HG03159 (cell line): ENCODE results near the gene CPSF2.
"Not testable (repeated sequence)": the region's sequence is repeated elsewhere in the genome, so short reads cannot be mapped to it uniquely, and the experiment has no call there.

Source experiments
- ATAC-seq: cut with Tn5 transposase; IDR thresholded peaks from one replicate; pipeline ENCODE4 v1.9.1; 2021; ENCODE audit warnings: mild to moderate bottlenecking, moderate library complexity; ENCODE audit not compliant: unreplicated experiment

The CPSF2 gene

DNA sequence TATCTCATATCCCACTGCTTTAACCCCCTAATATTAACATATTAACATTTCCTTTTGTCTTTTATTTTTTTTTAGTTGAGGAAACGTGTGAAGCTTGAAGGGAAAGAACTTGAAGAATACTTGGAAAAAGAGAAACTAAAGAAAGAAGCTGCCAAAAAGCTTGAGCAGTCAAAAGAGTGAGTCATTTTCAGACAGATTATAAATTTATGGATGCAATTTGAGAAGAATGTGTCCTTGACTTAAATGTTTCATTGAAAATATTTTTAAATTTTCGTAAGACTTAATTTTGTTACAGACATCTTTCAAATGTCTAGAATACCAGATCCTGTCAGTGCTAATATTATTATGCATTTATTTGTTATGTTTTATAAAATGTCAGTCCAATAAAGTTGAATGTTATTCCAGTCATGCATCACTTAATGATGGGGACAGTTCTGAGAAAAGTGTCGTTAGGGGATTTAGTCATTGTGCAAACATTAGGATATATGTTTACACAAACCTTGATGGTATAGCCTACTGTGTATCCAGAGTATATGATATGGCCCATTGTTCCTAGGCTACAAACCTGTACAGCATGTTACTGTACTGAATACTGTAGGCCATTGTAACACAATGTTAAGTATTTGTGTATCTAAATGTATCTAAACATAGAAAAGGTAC, 32.6 kb downstream of the CPSF2 start:
- ATAC-seq: no peak

DNA sequence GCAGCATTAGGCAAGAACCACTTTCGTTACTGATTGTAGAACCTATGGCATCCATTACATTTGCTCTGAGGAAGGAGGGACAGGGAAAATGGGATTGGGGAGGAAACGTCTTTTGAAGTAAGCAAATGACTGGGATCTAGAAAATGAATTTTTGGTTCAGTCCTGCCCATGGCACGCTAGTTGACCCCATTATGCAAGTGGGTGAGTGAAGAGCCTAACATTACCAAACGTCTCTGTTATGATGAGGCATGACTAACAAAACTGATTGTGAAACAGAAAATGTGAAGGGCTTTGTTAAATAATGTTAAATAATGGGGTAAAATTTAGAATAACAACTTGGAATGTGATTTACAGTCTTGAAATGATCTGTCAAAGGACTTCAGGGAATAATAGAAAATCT, 38.9 kb downstream of the CPSF2 start:
- no peak for ATAC-seq

GRCh38 chr14:92161521-92161920, 39.8 kb downstream of the CPSF2 start:
- no peak for ATAC-seq

- no peak for ATAC-seq
Measured at GRCh38 chr14:92164958-92165357, 43.2 kb downstream of the CPSF2 start.

GRCh38 chr14:92173668-92174067, 51.9 kb downstream of the CPSF2 start:
- no peak for ATAC-seq

GRCh38 chr14:92175811-92176210, 54.0 kb downstream of the CPSF2 start:
- no peak for ATAC-seq

DNA sequence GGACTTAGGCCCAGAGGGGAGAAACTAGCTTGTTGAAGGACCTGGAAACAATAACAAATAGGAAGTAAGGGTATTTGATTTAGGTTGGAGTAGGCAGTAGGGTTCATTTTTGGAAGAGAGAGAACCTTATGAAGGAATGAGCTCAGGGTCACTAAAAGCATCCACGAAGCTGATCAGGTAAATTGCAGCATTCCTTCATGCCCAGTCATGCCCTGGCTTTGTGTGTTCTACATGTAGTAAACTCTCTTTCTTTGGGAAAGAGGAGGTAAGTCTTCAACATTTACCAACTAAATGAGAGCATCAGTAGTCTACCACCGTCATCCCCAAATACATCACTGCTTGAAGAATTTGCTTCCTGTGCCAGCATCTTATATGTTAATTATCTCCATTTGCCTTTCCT, 54.7 kb downstream of the CPSF2 start:
- no peak for ATAC-seq

GRCh38 chr14:92179178-92179577, 57.4 kb downstream of the CPSF2 start:
- not testable (repeated sequence) for ATAC-seq

- no peak for ATAC-seq
Measured at GRCh38 chr14:92185559-92185958, 63.8 kb downstream of the CPSF2 start.

DNA sequence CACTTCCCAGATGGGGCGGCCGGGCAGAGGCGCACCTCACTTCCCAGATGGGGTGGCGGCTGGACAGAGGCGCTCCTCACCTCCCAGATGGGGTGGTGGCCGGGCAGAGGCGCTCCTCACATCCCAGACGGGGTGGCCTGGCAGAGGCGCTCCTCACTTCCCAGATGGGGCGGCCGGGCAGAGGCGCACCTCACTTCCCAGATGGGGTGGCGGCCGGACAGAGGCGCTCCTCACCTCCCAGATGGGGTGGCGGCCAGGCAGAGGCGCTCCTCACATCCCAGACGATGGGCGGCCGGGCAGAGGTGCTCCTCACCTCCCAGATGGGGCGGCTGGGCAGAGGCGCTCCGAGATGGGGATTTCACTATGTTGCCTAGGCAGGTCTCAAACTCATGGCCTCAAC, 65.8 kb downstream of the CPSF2 start:
- ATAC-seq: not testable (repeated sequence)

GRCh38 chr14:92190768-92191167, 69.0 kb downstream of the CPSF2 start:
- ATAC-seq: no peak

GRCh38 chr14:92198804-92199203, 77.0 kb downstream of the CPSF2 start:
- no peak for ATAC-seq

DNA sequence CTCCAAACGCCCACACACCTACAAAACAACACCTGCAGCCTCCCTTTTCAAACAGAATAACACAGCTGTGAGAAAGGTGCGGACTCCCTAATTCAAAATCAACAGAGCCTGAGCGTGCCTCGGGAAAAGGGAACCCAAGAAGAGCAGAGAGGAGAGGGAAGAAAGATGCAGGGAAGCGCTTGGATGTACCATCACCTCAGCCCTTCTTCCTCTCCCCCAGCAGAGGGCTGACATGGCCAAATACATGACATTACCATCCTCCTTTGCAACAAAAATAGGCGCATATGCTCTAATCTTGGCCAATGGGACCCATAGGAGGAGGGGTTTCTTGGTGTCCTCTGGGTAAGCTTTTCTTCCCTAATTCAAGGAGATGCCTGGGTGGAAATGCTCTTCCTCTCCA, 78.0 kb downstream of the CPSF2 start:
- no peak for ATAC-seq

GRCh38 chr14:92203116-92203515, 81.3 kb downstream of the CPSF2 start:
- ATAC-seq: no peak

DNA sequence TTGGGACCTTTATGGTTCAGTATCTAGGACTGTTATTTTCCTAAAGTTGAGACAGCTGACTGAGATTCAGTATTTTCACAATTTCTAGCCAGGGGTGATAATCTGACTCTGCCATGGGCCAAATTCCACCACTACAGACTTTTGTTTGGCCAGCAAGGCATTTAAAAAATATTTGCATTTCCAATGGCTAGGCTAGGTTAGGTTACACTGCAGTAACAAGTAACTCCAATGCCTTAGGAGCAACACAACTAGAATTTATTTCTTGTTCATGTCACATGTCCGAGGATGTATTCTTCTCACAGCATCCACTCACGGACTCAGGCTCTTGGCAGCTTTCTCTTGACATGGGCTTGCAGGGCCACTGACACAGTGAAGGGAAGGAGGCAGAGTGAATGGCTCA, 83.0 kb downstream of the CPSF2 start:
- ATAC-seq: no peak

GRCh38 chr14:92207012-92207927, 85.5 kb downstream of the CPSF2 start:
- no peak for ATAC-seq

GRCh38 chr14:92207928-92208265, 86.1 kb downstream of the CPSF2 start:
- no peak for ATAC-seq

DNA sequence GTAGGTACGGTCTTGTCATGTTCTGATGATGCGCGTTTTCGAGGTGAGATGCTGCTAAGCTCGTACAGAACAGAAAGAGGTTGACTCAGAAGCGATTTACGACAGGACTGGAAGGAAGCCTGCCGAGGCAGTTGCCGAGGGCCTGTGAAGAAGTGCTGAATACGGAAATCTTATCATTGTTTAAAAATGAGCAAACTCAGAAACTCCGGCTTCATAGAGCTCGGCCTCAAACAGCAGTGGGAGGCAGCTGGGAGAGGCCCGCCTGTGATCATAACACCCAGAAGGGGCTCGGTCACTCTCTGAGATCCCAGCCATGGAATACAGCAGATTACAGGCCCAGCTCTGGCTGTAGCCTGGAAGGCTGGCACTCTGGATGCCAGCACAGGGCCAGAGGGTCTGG, 87.4 kb downstream of the CPSF2 start:
- no peak for ATAC-seq

DNA sequence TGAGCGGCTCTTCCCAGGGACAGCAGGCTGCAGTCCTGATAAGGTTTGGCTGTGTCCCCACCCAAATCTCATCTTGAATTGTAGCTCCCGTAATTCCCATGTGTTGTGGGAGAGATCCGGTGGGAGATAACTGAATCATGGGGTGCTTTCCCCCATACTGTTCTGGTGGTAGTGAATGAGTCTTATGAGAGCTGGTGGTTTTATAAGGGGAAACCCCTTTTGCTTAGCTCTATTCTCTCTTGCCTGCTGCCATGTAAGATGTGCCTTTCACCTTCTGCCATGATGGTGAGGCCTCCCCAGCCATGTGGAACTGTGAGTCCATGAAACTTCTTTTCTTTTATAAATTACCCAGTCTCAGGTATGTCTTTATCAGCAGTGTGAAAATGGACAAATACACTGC, 91.4 kb downstream of the CPSF2 start:
- ATAC-seq: not testable (repeated sequence)

- no peak for ATAC-seq
Measured at GRCh38 chr14:92215579-92215978, 93.8 kb downstream of the CPSF2 start.

- no peak for ATAC-seq
Measured at GRCh38 chr14:92217936-92218335, 96.2 kb downstream of the CPSF2 start.
